Right lobe of liver (tissue), 6 donors: Measurements from ENCODE around the gene SCTR. TPM values are rescaled to one million over a fixed set of nuclear protein-coding genes. Genes with fewer than 3 reads are reported as not detected.
"Not testable (repeated sequence)": the region's sequence is repeated elsewhere in the genome, so short reads cannot be mapped to it uniquely, and the experiment has no call there.

ENCODE experiments used
- ATAC-seq, 4 donors: fragments of 200-7000 bp; cut with Tn5 transposase; one replicate each; pipeline ENCODE4 v1.9.1; 2020; ENCODE audit warnings: mild to moderate bottlenecking in 4 of 4, moderate library complexity in 4 of 4
- DNase-seq, 3 donors: peaks; one replicate each; pipeline ENCODE4 v3.0.0-alpha.2; 2020
- H3K27ac ChIP-seq, 3 donors: fragments of 200-600 bp; one replicate each; pipeline ENCODE4 v1.8.0; 2022
- H3K27me3 ChIP-seq, 2 donors: fragments of 200-600 bp; one replicate each; pipeline ENCODE4 v1.8.0; 2022
- H3K36me3 ChIP-seq, 4 donors: fragments of 200-600 bp; sonication (generic) in 1 of 4; one replicate each; pipeline versions ENCODE4 v1.5.1 to v1.8.0; 2017 to 2022; ENCODE audit warnings: control low read depth in 1 of 4
- H3K4me1 ChIP-seq, 4 donors: fragments of 200-600 bp; sonication (generic) in 1 of 4; one replicate each; pipeline versions ENCODE4 v1.5.1 to v1.8.0; 2017 to 2022; ENCODE audit warnings: control low read depth in 1 of 4
- H3K4me3 ChIP-seq, 3 donors: fragments of 200-600 bp; one replicate each; pipeline ENCODE4 v1.8.0; 2022
- H3K9me3 ChIP-seq, 4 donors: fragments of 200-600 bp; sonication (generic) in 1 of 4; one replicate each; pipeline versions ENCODE4 v1.5.1 to v1.8.0; 2017 to 2022; ENCODE audit warnings: control low read depth in 1 of 4
- POLR2A ChIP-seq: fragments of 450-650 bp; IDR thresholded peaks from one replicate; pipeline ENCODE4 v1.6.1; 2017; ENCODE audit warnings: antibody characterized with exemption, mild to moderate bottlenecking
- WGBS: methylation state at CpG from one replicate; pipeline ENCODE4 v1.1.6; 2018; ENCODE audit warnings: low coverage, low lambda C conversion rate; ENCODE audit not compliant: insufficient coverage; ENCODE audit errors: missing lambda C conversion rate; 5-methylcytosine and 5-hydroxymethylcytosine counted together
- intact Hi-C, 2 donors: fragments of 100-400 bp; cut with DNase I; formaldehyde crosslinking; loops; one replicate each; pipeline versions ENCODE4 v1.11.2 to v1.14.1; 2022
- total RNA-seq, 6 experiments: library from RNA; depleted of rRNA in 2 of 6; stranded (reverse); fragments of >200 nt in 2 of 6; fragmentation: NEBNext Ultra II Directional in 3 of 6; extraction: Animal tissue kit (Norgen Biotek cat#: 25700) in 3 of 6; gene quantifications; one replicate each; pipeline versions ENCODE4 v1.1.0 to v1.2.4, GENCODE V29; 2016 to 2023
- TF ChIP-seq, protein P1 (sequence below), 4 donors: fragments of 200-600 bp in 3 of 4; fragments of 450-650 bp in 1 of 4; IDR thresholded peaks; one replicate each; pipeline versions ENCODE4 v1.5.1 to v1.8.0; 2016 to 2022; ENCODE audit warnings: antibody characterized with exemption in 4 of 4, mild to moderate bottlenecking in 2 of 4
- donor health status: DM: no; HTN: yes; CAD: no.
- donor health status: DM: no; HTN: no; CAD: no.
- donor health status: DM: no; HTN: no; CAD: no.
- donor health status: DM: no; HTN: yes; CAD: no.
- donor health status: DM: no; HTN: yes; CAD: no.

The SCTR gene
- total RNA-seq, 6 experiments from 2014 or later, result 0.12 to 0.38 (median 0.35) TPM; not detected in 2

- peaks cover 0 to 2% (median 0%) of the 10 kb centered on the region in 4 donors for H3K9me3 ChIP-seq
- H3K4me3 ChIP-seq, result no peak overlapping the region
- ATAC-seq (peak; percentile 58 to 86 (median 62)), DNase-seq (no peak)
- no peaks in the 10 kb centered on the region for H3K27me3 ChIP-seq
- no peaks in the 10 kb centered on the region for H3K36me3 ChIP-seq
- no peak for TF ChIP-seq POLR2A
- TF ChIP-seq, protein P1, sequence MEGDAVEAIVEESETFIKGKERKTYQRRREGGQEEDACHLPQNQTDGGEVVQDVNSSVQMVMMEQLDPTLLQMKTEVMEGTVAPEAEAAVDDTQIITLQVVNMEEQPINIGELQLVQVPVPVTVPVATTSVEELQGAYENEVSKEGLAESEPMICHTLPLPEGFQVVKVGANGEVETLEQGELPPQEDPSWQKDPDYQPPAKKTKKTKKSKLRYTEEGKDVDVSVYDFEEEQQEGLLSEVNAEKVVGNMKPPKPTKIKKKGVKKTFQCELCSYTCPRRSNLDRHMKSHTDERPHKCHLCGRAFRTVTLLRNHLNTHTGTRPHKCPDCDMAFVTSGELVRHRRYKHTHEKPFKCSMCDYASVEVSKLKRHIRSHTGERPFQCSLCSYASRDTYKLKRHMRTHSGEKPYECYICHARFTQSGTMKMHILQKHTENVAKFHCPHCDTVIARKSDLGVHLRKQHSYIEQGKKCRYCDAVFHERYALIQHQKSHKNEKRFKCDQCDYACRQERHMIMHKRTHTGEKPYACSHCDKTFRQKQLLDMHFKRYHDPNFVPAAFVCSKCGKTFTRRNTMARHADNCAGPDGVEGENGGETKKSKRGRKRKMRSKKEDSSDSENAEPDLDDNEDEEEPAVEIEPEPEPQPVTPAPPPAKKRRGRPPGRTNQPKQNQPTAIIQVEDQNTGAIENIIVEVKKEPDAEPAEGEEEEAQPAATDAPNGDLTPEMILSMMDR (IDR thresholded peaks at IDR 0.05), result no peak
- WGBS, result 50% methylated on average over 5 of the region's 5 CpGs
- intact Hi-C loops, result loop anchor here (5.0 kb wide), 1 partner anchor 69 kb away; no protein-coding TSS in a partner anchor
- peak overlapping the region in 1 of 3 donors; percentile 48 for H3K27ac ChIP-seq
- H3K4me1 ChIP-seq, result peaks cover 0 to 20% (median under 1%) of the 10 kb centered on the region in 4 donors
Observed at GRCh38 chr2:119408221-119408619, 116.1 kb downstream of the SCTR start.

DNA sequence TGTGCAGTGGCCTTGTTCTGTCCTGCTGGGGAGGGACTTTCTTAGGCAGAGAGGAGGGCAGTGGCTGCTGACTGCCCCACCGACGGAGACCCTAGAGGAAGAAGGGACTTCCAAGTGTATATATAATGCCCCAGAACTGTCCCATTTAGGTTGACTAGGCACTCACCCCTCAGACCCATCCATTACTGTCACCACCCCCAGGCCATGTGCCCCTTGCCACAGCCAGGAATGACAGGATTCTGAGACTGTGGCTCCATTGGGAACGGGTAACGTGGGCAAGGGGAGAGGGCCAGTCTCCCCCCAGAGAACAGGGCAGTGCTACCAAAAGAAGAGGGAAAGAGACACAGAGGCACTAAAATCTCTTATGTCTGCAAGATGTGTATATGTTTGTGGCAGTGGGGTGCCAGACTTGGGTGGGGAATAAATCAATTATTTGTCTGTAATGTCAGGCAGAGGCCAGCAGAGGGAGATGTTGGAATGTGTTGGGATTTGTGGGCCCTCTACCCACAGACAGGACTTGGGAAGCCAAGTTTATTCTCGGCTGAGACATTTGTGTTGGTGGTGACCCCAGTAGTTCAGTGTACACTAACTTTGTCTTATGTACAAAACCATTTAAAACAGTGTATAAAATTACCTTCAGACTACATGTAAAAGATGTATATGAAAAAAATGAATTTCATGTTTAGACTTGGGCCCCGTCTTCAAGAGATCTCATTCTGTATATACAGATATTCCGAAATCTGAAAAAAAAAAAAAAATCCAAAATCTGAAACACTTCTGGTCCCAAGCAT, 116.7 kb downstream of the SCTR start:
- Histone ChIP-seq H3K27me3 (no peaks in the 10 kb centered on the region), H3K27ac (peak overlapping the region in 1 of 3 donors; percentile 48), H3K9me3 (peaks cover 0 to 2% (median 0%) of the 10 kb centered on the region in 4 donors), H3K4me3 (no peak overlapping the region), H3K4me1 (peaks cover 0 to 25% (median 2%) of the 10 kb centered on the region in 4 donors), H3K36me3 (no peaks in the 10 kb centered on the region)
- WGBS, result 53% methylated on average over 5 of the region's 7 CpGs
- ATAC-seq (peak; percentile 89 to 91 (median 91)), DNase-seq (peak in 1 of 3 donors; percentile 64)
- intact Hi-C loops, result loop anchor here (5.0 kb wide), 1 partner anchor 70 kb away; no protein-coding TSS in a partner anchor
- TF ChIP-seq POLR2A, result no peak
- TF ChIP-seq, protein P1 (IDR thresholded peaks at IDR 0.05), result peak; percentile 71 to 90 (median 78)

- Histone ChIP-seq H3K4me3 (no peak overlapping the region), H3K4me1 (peaks cover 0 to 32% (median 6%) of the 10 kb centered on the region in 4 donors), H3K9me3 (peaks cover 0 to 2% (median 0%) of the 10 kb centered on the region in 4 donors), H3K36me3 (no peaks in the 10 kb centered on the region), H3K27me3 (no peaks in the 10 kb centered on the region), H3K27ac (no peak overlapping the region)
- no CpG with 5 or more reads among the region's 2 CpGs for WGBS
- intact Hi-C loops, result loop anchor here (5.0 kb wide), 1 partner anchor 72 kb away; no protein-coding TSS in a partner anchor
- ATAC-seq (no peak), DNase-seq (no peak)
- no peak for TF ChIP-seq POLR2A
- TF ChIP-seq, protein P1 (IDR thresholded peaks at IDR 0.05), result no peak
Observed at GRCh38 chr2:119405151-119405550, 119.1 kb downstream of the SCTR start.

- H3K4me1 ChIP-seq, result peaks cover 0 to 27% (median 6%) of the 10 kb centered on the region in 4 donors
- H3K4me3 ChIP-seq, H3K27me3 ChIP-seq, H3K9me3 ChIP-seq, H3K27ac ChIP-seq, ATAC-seq, intact Hi-C loops, H3K36me3 ChIP-seq, DNase-seq: not testable (repeated sequence)
- WGBS, result 88% methylated on average over 12 of the region's 12 CpGs
Observed at GRCh38 chr2:119403618-119404017, 120.7 kb downstream of the SCTR start.
